Measurements from ENCODE around the gene MRM2.

- TF ChIP-seq CTCF (tag by site-specific recombination; IDR thresholded peaks at IDR 0.05) (no peak), KLF8 (tag by site-specific recombination; IDR thresholded peaks at IDR 0.05) (no peak), REPIN1 (tag by site-specific recombination; IDR thresholded peaks at IDR 0.05; ENCODE audit: low read depth) (no peak), ZNF239 (tag by site-specific recombination; IDR thresholded peaks at IDR 0.05) (no peak), ELK4 (IDR thresholded peaks at IDR 0.05; ENCODE audit: borderline replicate concordance, low read depth, low read length) (no peak)
- TF ChIP-seq, protein P1, sequence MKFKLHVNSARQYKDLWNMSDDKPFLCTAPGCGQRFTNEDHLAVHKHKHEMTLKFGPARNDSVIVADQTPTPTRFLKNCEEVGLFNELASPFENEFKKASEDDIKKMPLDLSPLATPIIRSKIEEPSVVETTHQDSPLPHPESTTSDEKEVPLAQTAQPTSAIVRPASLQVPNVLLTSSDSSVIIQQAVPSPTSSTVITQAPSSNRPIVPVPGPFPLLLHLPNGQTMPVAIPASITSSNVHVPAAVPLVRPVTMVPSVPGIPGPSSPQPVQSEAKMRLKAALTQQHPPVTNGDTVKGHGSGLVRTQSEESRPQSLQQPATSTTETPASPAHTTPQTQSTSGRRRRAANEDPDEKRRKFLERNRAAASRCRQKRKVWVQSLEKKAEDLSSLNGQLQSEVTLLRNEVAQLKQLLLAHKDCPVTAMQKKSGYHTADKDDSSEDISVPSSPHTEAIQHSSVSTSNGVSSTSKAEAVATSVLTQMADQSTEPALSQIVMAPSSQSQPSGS (tag by site-specific recombination; IDR thresholded peaks at IDR 0.05; ENCODE audit: low read depth) = no peak
- TF ChIP-seq, protein P2, sequence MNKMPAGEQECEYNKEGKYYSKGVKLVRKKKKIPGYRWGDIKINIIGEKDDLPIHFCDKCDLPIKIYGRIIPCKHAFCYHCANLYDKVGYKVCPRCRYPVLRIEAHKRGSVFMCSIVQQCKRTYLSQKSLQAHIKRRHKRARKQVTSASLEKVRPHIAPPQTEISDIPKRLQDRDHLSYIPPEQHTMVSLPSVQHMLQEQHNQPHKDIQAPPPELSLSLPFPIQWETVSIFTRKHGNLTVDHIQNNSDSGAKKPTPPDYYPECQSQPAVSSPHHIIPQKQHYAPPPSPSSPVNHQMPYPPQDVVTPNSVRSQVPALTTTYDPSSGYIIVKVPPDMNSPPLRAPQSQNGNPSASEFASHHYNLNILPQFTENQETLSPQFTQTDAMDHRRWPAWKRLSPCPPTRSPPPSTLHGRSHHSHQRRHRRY (tag by site-specific recombination; IDR thresholded peaks at IDR 0.05) = no peak
Measured at GRCh38 chr7:2290877-2291276, 48.9 kb upstream of the MRM2 start.
